Ovary (tissue), 9 donors: ENCODE measurements around the gene STX1A. TPM values are rescaled to one million over a fixed set of nuclear protein-coding genes. Genes with fewer than 3 reads are reported as not detected.

Source experiments
- DNase-seq, 5 donors: peaks; one replicate each; pipeline ENCODE4 v3.0.0-alpha.2; 2019 to 2020
- H3K27ac ChIP-seq, 2 donors: fragments of 200-600 bp; one replicate each; pipeline versions ENCODE4 v1.5.1 to v1.8.0; 2019 to 2022
- H3K27me3 ChIP-seq: fragments of 200-600 bp; one replicate; pipeline ENCODE4 v1.8.0; 2022
- H3K36me3 ChIP-seq: fragments of 200-600 bp; sonication (generic); one replicate; pipeline ENCODE4 v1.5.1; 2019
- H3K4me1 ChIP-seq: one replicate; pipeline ENCODE4 v1.8.1; 2013; ENCODE audit warnings: mild to moderate bottlenecking, moderate library complexity; ENCODE audit not compliant: insufficient read depth
- H3K4me3 ChIP-seq: fragments of 200-600 bp; sonication (generic); one replicate; pipeline ENCODE4 v1.5.1; 2017
- H3K9me3 ChIP-seq, 2 donors: fragments of 200-600 bp in 1 of 2; sonication (generic) in 1 of 2; one replicate each; pipeline versions ENCODE4 v1.5.1 to v1.8.1; 2013 to 2019; ENCODE audit warnings: mild to moderate bottlenecking in 1 of 2, moderate library complexity in 1 of 2
- EP300 ChIP-seq: sonication (generic); formaldehyde crosslinking; IDR thresholded peaks from one replicate; pipeline ENCODE4 v1.6.1; 2017; ENCODE audit warnings: antibody characterized with exemption
- POLR2A ChIP-seq: fragments of 450-650 bp; IDR thresholded peaks from one replicate; pipeline ENCODE4 v1.6.1; 2017; ENCODE audit warnings: antibody characterized with exemption, mild to moderate bottlenecking, moderate library complexity
- WGBS, 3 donors: extraction: QIAGEN DNeasy Blood & Tissue Kit in 1 of 3; methylation state at CpG; one replicate each; pipeline versions ENCODE4 v1.1.5 to v1.1.7; 2013 to 2017; 5-methylcytosine and 5-hydroxymethylcytosine counted together
- intact Hi-C, 4 donors: fragments of 100-400 bp; cut with DNase I; formaldehyde crosslinking; loops; one replicate each; pipeline versions ENCODE4 v1.11.0 to v1.15.1; 2022 to 2023
- microRNA counts: library from miRNA; unstranded; fragments of <30 nt; microRNA quantifications from one replicate; lab custom pipeline; 2016
- microRNA-seq, 3 donors: library from miRNA; unstranded; fragments of <30 nt; microRNA quantifications; one replicate each; pipeline versions ENCODE4 to v1.2.0, GENCODE V29; 2019 to 2020
- polyA plus RNA-seq, 2 donors: library from polyadenylated mRNA; stranded (reverse); fragments of 200-250 nt in 1 of 2; fragments of 350-450 nt in 1 of 2; fragmentation: Illumina TruSeq in 1 of 2; extraction: RNeasy Lipid Tissue Mini Kit (QIAGEN cat#74804) in 1 of 2; gene quantifications; one replicate each; pipeline ENCODE4 v1.2.3, GENCODE V29; 2013 to 2014
- small RNA-seq: library from RNA; depleted of rRNA; stranded (forward); fragments of <200 nt; gene quantifications from one replicate; pipeline ENCODE3, GENCODE V24; 2016
- total RNA-seq, 7 donors: library from RNA; depleted of rRNA in 2 of 7; stranded (reverse); fragments of >200 nt in 2 of 7; fragmentation: NEBNext Ultra II Directional in 3 of 7; extraction: Animal tissue kit (Norgen Biotek cat#: 25700) in 3 of 7; gene quantifications; one replicate each; pipeline versions ENCODE4 v1.1.0 to v1.2.4, GENCODE V29; 2016 to 2023
- TF ChIP-seq, protein P1 (sequence below), 3 donors: fragments of 450-650 bp in 2 of 3; fragments of 200-600 bp in 1 of 3; IDR thresholded peaks; one replicate each; pipeline versions ENCODE4 v1.5.1 to v1.8.0; 2016 to 2022; ENCODE audit warnings: antibody characterized with exemption in 3 of 3, mild to moderate bottlenecking in 1 of 3
- donor health status: DM: no; HTN: no; CAD: no; lungs with moderate emphysema.
- donor health status: DM: no; HTN: no; CAD: no.
- donor health status: Bipolar disorder and iron deficiency.
- donor health status: DM: yes; HTN: yes; CAD: no.
- donor health status: DM: no; HTN: no; CAD: no.
- donor health status: DM: yes; HTN: yes; CAD: no.

The STX1A gene
- total and polyA plus RNA-seq, 9 donors = 1.6 to 11.3 (median 6.4) TPM

DNA sequence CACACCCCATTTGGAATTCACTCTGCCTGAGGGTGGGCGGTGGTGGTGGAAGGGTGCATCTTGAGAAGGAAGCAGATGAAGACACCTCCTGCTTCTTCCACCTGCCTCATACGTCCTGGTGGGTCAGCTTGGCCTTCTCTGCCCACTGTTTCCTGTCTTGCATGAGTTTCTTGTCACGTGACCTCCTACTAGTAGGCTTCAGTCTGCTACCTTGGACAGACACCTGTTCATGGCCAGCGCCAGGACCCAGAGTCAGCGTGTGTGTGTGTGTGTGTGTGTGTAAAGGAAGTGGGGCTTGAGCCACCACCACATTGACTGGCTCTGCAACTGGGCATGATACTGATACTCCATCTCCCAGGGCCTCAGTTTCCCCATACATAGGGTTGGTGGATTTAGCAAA is 68.9 kb downstream of the STX1A start:
- no peaks in the 10 kb centered on the region for H3K9me3 ChIP-seq
- TF ChIP-seq EP300 (no peak), POLR2A (no peak)
- TF ChIP-seq, protein P1, sequence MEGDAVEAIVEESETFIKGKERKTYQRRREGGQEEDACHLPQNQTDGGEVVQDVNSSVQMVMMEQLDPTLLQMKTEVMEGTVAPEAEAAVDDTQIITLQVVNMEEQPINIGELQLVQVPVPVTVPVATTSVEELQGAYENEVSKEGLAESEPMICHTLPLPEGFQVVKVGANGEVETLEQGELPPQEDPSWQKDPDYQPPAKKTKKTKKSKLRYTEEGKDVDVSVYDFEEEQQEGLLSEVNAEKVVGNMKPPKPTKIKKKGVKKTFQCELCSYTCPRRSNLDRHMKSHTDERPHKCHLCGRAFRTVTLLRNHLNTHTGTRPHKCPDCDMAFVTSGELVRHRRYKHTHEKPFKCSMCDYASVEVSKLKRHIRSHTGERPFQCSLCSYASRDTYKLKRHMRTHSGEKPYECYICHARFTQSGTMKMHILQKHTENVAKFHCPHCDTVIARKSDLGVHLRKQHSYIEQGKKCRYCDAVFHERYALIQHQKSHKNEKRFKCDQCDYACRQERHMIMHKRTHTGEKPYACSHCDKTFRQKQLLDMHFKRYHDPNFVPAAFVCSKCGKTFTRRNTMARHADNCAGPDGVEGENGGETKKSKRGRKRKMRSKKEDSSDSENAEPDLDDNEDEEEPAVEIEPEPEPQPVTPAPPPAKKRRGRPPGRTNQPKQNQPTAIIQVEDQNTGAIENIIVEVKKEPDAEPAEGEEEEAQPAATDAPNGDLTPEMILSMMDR (IDR thresholded peaks at IDR 0.05) = no peak
- DNase-seq = no peak
- H3K4me1 ChIP-seq = peaks cover 3% of the 10 kb centered on the region
- H3K27ac ChIP-seq = no peak overlapping the region
- no peaks in the 10 kb centered on the region for H3K27me3 ChIP-seq
- no peaks in the 10 kb centered on the region for H3K36me3 ChIP-seq
- 58 to 64% (median 62%) methylated on average over 5 of the region's 5 CpGs for WGBS, 3 donors
- no peak overlapping the region for H3K4me3 ChIP-seq
- intact Hi-C loops = no loop called here

GRCh38 chr7:73649576-73649975 is 69.9 kb downstream of the STX1A start:
- peaks cover 3% of the 10 kb centered on the region for H3K4me1 ChIP-seq
- H3K9me3 ChIP-seq = no peaks in the 10 kb centered on the region
- WGBS, 3 donors = 42 to 51% (median 44%) methylated on average over 9 of the region's 9 CpGs
- no peaks in the 10 kb centered on the region for H3K27me3 ChIP-seq
- TF ChIP-seq EP300 (no peak), POLR2A (no peak)
- TF ChIP-seq, protein P1 (IDR thresholded peaks at IDR 0.05) = no peak
- intact Hi-C loops = no loop called here
- no peak overlapping the region for H3K4me3 ChIP-seq
- no peaks in the 10 kb centered on the region for H3K36me3 ChIP-seq
- H3K27ac ChIP-seq = no peak overlapping the region
- DNase-seq = no peak

MicroRNA genes within 50 kb of the gene (microRNA counts, 767-probe panel; counts per million panel counts)
- 530 counts per million, percentile 78 among the panel's probes with 10 or more counts for microRNA hsa-miR-4284 (lab: Ali Mortazavi, UCI)

Small RNAs within 50 kb of the gene (microRNA-seq; reads per million reads assigned to microRNA genes)
- 0 reads per million in 3 donors for gene MIR4284

Small RNAs within 50 kb of the gene (small RNA-seq; reads per million reads assigned to genes)
- gene MIR4284 (not detected), gene RN7SL265P (not detected)

Other genes starting within 250 kb of the STX1A start
- 10 to 100 TPM; 37.6 to 89.7 (median 63.3) TPM for gene BAZ1B, start 197.4 kb downstream of the STX1A start, total RNA-seq
- 10 to 100 TPM; 33.4 to 54.6 TPM for gene BAZ1B, start 197.4 kb downstream of the STX1A start, polyA plus RNA-seq
- 10 to 100 TPM; 29.5 to 52.4 (median 34.0) TPM for gene BCL7B, start 162.0 kb downstream of the STX1A start, total RNA-seq
- gene BCL7B, start 162.0 kb downstream of the STX1A start, polyA plus RNA-seq = 10 to 100 TPM; 31.8 to 44.8 TPM
- 10 to 100 TPM; 32.7 to 47.3 (median 42.5) TPM for gene TBL2, start 141.1 kb downstream of the STX1A start, total RNA-seq
- 10 to 100 TPM; 26.6 to 28.9 TPM for gene TBL2, start 141.1 kb downstream of the STX1A start, polyA plus RNA-seq
- gene MLXIPL, start 95.1 kb downstream of the STX1A start, total RNA-seq = 10 to 100 TPM in 2 of 7 donors, 1 to 10 TPM in 4, under 1 TPM in 1; 0.71 to 49.6 (median 5.4) TPM
- gene MLXIPL, start 95.1 kb downstream of the STX1A start, polyA plus RNA-seq = under 1 TPM; 0.27 to 0.71 TPM
- gene VPS37D, start 51.8 kb downstream of the STX1A start, total RNA-seq = 1 to 10 TPM; 4.7 to 8.8 (median 6.3) TPM
- 1 to 10 TPM in 1 of 2 donors, under 1 TPM in 1; 0.28 to 6.1 TPM for gene VPS37D, start 51.8 kb downstream of the STX1A start, polyA plus RNA-seq
- gene DNAJC30, start 36.2 kb downstream of the STX1A start, total RNA-seq = 10 to 100 TPM in 5 of 7 donors, 1 to 10 TPM in 2; 7.1 to 16.1 (median 13.0) TPM
- gene DNAJC30, start 36.2 kb downstream of the STX1A start, polyA plus RNA-seq = 1 to 10 TPM; 7.5 to 8.8 TPM
- 10 to 100 TPM; 19.8 to 62.9 (median 53.3) TPM for gene BUD23, start 36.1 kb downstream of the STX1A start, total RNA-seq
- gene BUD23, start 36.1 kb downstream of the STX1A start, polyA plus RNA-seq = 10 to 100 TPM; 49.0 to 52.3 TPM
- 10 to 100 TPM in 4 of 7 donors, 1 to 10 TPM in 3; 8.0 to 34.6 (median 11.4) TPM for gene ABHD11, start 19.1 kb upstream of the STX1A start, total RNA-seq
- gene ABHD11, start 19.1 kb upstream of the STX1A start, polyA plus RNA-seq = 10 to 100 TPM; 10.7 to 11.9 TPM
- gene CLDN3, start 50.6 kb upstream of the STX1A start, total RNA-seq = 100 to 1,000 TPM in 1 of 7 donors, 10 to 100 TPM in 1, 1 to 10 TPM in 3, not detected in 2; 3.3 to 253 (median 8.2) TPM
- under 1 TPM in 1 of 2 donors, not detected in 1; 0.30 TPM for gene CLDN3, start 50.6 kb upstream of the STX1A start, polyA plus RNA-seq
- gene CLDN4, start 111.3 kb upstream of the STX1A start, total RNA-seq = 100 to 1,000 TPM in 1 of 7 donors, 10 to 100 TPM in 1, 1 to 10 TPM in 3, under 1 TPM in 1, not detected in 1; 0.40 to 240 (median 9.1) TPM
- under 1 TPM; 0.27 to 0.35 TPM for gene CLDN4, start 111.3 kb upstream of the STX1A start, polyA plus RNA-seq
- gene METTL27, start 122.8 kb upstream of the STX1A start, total RNA-seq = 10 to 100 TPM in 1 of 7 donors, 1 to 10 TPM in 6; 1.8 to 25.6 (median 4.3) TPM
- 1 to 10 TPM in 1 of 2 donors, not detected in 1; 3.0 TPM for gene METTL27, start 122.8 kb upstream of the STX1A start, polyA plus RNA-seq
- gene TMEM270, start 141.5 kb upstream of the STX1A start, total RNA-seq = under 1 TPM in 1 of 7 donors, not detected in 6; 0.34 TPM
- not detected for gene TMEM270, start 141.5 kb upstream of the STX1A start, polyA plus RNA-seq